HG03025 (cell line): Measurements from ENCODE around the gene PDE8A.
"Not testable (repeated sequence)": the region's sequence is repeated elsewhere in the genome, so short reads cannot be mapped to it uniquely, and the experiment has no call there.

Source experiments
- ATAC-seq: cut with Tn5 transposase; IDR thresholded peaks from one replicate; pipeline ENCODE4 v1.9.1; 2021; ENCODE audit warnings: mild to moderate bottlenecking, moderate library complexity; ENCODE audit not compliant: unreplicated experiment, low FRiP score

PDE8A gene

DNA sequence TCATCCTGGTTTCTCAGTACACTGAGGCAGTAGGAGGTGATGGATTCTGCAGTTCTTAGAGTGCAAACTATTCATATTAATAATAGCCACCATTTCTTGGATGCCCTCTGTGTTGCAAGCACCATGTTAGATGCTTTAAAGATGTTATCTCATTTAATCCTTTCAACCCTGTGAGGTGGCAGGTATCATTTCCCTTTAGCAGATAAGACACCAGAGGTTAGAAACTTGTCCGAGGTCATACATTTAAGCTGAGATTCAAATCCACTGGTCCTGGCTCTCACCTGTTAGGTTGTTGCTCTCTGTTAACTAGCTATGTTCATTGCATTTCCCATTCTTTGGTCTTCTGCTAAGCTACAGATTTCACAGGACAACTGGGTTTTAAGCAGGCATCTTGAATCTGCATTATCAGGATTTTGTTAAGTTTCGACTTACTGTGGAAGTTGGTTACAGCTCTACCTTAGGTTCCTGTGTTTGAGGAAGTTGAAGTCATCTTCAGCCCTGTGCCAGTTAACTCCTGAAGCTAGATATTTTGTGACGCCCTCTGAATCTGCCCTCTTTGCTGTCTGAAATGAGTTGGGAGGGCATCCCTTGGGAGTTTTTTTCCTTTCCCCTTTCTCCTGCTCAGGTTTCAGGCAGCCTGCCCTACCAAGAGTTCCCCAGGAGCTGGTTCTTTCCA is 6.4 kb downstream of the PDE8A start:
- ATAC-seq = no peak

- no peak for ATAC-seq
These were observed 7.4 kb downstream of the PDE8A start for GRCh38 chr15:84988909-84989644.

- ATAC-seq = no peak
These were observed 8.9 kb downstream of the PDE8A start for GRCh38 chr15:84990507-84990906.

DNA sequence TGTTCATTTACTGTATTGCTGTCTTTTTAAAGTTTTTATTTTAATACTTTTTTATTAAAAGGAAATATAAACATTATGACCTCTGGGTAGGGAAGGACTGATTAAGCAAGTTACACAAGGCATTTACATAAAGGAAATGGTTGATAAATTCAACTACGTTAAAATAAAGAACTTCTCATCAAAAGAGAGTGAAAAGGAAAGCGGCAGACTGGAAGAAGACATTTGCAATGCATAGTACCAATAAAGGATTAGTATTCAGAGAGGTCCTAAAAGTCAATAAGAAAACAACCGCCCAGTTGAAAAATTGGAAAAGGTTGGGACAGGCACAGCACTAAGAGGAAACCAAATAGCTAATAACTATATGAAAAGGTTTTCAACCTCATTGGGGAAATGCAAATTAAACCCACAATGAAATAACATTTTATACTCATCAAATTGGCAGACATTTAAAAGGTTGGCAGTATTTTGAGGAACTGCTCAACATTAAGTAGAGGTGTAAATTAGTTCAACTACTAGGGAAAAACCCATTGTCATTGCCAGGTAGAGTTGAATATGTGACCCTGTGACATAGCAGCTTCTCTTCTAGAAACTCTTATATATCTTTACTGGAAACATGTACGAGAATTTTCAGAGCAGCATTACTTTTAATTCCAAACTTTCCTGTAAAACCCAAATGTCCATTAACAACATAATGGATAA is 9.5 kb downstream of the PDE8A start:
- no peak for ATAC-seq

DNA sequence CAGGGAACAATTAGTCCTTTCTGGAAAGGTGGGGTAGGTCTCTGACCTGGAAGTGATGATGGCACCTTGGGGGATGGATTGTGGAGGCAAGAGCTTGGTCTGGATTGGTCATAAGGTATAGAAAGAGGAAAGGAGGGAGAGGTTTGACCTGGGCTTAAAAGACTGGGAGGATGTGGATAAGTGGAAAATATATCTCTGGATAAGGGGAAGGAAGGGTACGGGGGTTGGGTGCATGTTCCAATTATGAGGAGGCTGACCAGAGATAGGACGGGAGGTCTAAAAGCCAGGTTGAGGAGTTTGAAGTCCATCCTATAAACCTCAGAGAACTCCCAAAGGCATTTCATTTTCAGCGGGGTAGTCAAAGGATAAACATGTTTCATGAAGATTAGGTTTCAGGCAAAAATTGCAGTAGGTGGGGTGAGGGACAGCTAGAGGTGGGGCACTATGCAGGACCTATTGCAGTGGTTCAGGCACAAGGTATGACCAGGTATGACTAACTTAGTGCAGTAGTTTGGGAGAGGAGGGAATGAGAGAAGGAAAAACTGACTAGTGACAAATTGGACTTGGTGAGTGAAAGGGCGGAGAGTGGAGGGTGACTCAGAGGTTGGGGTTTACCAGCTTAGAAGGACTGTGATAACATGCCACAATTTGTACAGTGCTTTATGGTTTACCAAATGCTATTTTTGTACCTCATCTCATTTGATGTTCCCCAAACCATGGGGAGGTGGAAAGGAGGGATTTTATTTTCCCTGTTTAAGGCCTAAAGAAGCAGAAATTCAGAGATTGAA is 10.7 kb downstream of the PDE8A start:
- no peak for ATAC-seq

DNA sequence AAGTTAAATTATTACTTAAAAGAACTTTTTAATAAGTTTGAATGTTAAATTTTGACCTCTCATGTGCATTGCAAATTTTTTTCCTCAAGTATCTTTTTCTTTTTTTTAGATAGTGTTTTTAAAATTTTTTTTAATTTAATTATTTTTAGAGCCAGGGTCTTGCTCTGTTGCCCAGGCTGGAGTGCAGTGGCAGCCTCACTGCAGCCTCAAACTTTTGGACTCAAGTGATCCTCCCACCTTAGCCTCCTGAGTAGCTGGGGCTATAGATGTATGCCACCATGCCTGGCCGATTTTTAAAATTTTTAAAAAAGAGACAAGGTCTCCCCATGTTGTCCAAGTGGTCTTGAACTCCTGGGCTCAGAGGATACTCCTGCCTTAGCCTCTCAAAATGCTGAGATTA is 14.4 kb downstream of the PDE8A start:
- no peak for ATAC-seq

- not testable (repeated sequence) for ATAC-seq
These were observed 15.1 kb downstream of the PDE8A start for GRCh38 chr15:84996714-84997113.

GRCh38 chr15:84997214-84997613 is 15.6 kb downstream of the PDE8A start:
- not testable (repeated sequence) for ATAC-seq

- ATAC-seq = no peak
These were observed 18.7 kb downstream of the PDE8A start for GRCh38 chr15:85000189-85000864.

DNA sequence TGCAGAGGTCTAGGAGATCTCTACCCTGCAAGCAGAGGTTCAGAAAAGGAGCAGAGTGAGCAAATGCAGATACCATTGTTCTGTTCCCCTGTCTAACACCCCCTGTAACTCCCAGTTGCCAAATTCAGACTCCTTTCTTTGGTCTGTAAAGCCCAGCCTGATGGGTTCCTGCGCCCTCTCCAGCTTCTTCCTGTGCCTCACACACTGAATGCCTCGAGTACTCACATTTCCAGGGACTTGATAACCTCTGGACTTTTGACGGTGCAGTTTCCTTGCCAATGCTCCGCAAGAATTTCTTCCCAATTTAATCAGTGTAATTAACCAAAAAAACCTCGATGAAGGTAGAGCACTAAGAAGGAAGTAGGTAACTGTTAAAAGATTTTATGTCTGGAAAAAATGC is 19.3 kb downstream of the PDE8A start:
- ATAC-seq = no peak

GRCh38 chr15:85002517-85002916 is 20.9 kb downstream of the PDE8A start:
- no peak for ATAC-seq

DNA sequence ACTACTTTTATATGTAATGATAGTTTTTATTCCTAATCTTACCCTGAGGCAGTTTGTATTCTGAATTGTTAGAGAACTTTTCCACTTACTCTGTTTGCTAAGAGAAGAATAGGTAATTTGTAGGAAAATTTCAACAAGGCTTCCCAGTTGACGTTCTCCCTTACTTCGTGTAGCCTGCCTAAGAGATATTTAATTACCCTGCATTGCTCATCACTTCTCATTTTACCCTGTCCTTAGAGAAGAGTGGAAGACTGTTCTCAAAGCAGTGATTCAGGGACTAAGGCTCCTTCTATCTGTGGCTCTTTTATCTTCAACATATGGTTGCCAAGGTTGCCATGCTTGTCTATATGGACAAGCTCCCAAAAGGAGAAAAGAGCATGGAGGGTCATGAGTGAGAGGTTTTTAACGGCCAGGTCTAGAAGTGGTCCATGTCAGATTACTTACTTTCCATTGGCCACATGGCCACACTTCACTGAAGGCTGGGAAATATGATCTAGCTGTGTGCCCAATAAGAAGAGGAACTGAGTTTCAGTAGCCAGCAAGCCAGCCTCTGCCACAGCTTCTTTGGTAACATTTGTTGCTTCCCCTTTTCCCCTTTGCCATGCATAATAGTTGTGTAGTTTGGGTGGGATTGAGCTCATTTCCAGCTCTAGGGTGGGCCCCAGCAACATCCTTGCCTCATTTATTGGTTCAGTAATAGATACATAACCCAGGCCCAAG is 22.1 kb downstream of the PDE8A start:
- ATAC-seq = no peak

DNA sequence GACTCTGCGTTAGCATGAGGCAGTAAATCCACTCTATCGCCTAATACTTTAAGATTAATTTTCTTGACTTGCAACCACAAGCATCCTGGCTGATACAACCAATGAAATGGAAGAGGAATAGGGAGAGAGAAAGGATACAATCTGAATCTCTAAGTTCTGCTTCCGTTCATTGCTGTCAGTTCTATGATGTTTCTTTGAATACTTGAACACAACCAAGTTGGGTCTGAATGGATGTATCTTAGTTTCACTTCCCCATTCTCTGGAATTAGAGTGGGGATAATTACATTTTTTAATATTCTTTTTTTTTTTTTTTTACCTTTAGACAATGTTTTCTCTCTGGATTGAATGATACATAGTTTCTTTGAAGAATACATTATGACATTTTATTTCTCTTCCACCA is 22.9 kb downstream of the PDE8A start:
- ATAC-seq = no peak

GRCh38 chr15:85005319-85005718 is 23.7 kb downstream of the PDE8A start:
- ATAC-seq = no peak

- no peak for ATAC-seq
These were observed 24.1 kb downstream of the PDE8A start for GRCh38 chr15:85005746-85006145.

GRCh38 chr15:85006201-85006600 is 24.5 kb downstream of the PDE8A start:
- ATAC-seq = no peak

DNA sequence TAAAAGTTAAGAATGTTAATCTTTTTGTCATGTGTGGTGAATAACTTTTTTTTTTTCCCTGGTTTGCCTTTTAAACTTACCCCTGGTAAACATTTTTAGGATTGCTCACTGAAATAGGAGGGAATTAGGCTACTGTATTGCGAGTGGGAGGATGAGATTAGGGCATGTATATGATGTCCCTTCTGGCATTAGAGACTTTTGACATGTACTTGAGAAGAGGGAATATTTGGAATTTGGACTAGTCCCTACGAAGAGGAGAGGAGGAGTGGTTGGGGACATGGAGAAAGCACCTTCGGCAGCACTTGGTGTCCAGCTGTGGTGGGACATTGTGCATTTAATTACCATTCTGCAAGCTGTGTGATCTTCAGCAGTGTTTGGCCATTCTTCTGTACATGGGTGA is 25.0 kb downstream of the PDE8A start:
- no peak for ATAC-seq

DNA sequence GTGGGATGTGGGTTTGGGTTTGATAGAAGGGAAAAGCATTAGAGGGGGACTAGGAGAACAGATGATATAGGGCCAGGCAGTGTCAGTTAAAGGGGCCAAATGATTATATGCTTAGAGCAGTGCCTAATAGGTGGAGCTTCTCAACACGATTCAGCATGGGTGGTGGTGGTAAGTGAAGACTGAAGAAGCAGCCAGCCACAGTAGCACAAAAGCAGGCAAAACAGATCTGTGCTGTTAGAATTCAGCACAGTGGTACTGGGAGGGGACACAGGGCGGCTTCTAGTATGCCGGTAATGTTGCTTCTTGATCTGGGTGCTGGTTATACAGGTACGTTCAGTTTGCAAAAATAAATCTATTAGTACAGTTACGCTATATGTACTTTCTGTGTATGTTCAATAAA is 25.5 kb downstream of the PDE8A start:
- ATAC-seq = no peak

DNA sequence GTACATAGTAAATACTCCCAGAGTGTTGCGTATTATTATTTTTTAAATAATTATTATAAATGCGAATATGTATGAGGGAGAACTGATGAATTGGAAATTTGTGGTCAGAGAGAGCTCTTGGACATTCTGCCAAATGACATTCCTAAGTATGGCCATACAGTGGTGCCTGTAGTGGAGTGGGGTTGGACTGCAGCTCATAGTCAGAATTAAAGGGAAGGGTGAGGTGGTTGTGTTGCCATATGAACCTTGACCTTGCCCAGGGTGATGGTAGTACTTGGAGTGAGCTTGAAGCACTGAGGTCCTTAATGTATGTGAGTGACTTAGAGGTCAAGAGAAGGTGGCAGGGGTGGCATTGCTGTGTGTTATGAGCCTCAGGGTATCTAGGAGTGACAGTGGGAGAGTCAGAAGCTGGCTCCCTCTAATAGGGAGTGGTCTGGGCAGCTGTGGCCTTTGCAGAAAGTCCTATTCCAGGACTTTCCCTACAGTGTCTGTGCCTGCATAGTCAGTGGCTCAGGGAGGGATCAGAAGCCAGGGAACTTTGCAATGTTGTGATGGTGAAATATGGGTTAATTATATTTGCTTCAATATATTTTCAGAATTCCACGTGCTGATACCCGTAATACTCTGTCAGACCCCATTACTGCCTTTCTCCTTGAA is 26.2 kb downstream of the PDE8A start:
- no peak for ATAC-seq
